ENCODE measurements around the gene AREL1.

GRCh38 chr14:74669846-74670245 is 43.0 kb downstream of the AREL1 start:
- no peak for TF ChIP-seq CTCF (IDR thresholded peaks at IDR 0.05; ENCODE audit: insufficient read depth, low read depth, low read length)
- TF ChIP-seq EZH2 (IDR thresholded peaks at IDR 0.05; ENCODE audit: insufficient read depth, low read length) = no peak

Measured in astrocyte (in vitro differentiated cells and primary cell).